Activated naive CD8-positive, alpha-beta T cell treated with anti-CD3 and anti-CD28 coated beads for 36 hours (primary cell): Measurements from ENCODE around the gene LRRC47. TPM values are rescaled to one million over a fixed set of nuclear protein-coding genes. Genes with fewer than 3 reads are reported as not detected.
A peak's percentile ranks its signal among the peaks of the same experiment; 100 is the strongest.
"Not testable (repeated sequence)": the region's sequence is repeated elsewhere in the genome, so short reads cannot be mapped to it uniquely, and the experiment has no call there.

Experiments
- DNase-seq: peaks from one replicate; pipeline ENCODE4 v3.0.0; 2021
- H3K27ac Mint-ChIP-seq: one replicate; pipeline ENCODE4 v1.8.0; 2022; ENCODE audit warnings: mild to moderate bottlenecking, moderate library complexity, mixed read lengths
- H3K27me3 Mint-ChIP-seq: one replicate; pipeline ENCODE4 v1.8.0; 2022; ENCODE audit warnings: mild to moderate bottlenecking, mixed read lengths
- H3K36me3 Mint-ChIP-seq: one replicate; pipeline ENCODE4 v1.8.0; 2021; ENCODE audit warnings: mild to moderate bottlenecking, mixed read lengths
- H3K4me1 Mint-ChIP-seq: one replicate; pipeline ENCODE4 v1.8.0; 2021; ENCODE audit warnings: mixed read lengths
- H3K4me3 Mint-ChIP-seq: one replicate; pipeline ENCODE4 v1.8.0; 2022; ENCODE audit warnings: mild to moderate bottlenecking, moderate library complexity, mixed read lengths
- H3K9me3 Mint-ChIP-seq: one replicate; pipeline ENCODE4 v1.8.0; 2022; ENCODE audit warnings: mixed read lengths
- total RNA-seq, 2 experiments: library from RNA; stranded (reverse); gene quantifications; one replicate each; pipeline ENCODE4 v1.2.3, GENCODE V29; 2021

LRRC47 gene
- total RNA-seq, 2 experiments from 2014 or later, result 47.5 to 57.5 TPM

- Mint-ChIP-seq H3K36me3 (no peaks in the 10 kb centered on the region), H3K4me3 (no peak overlapping the region), H3K27ac (no peak overlapping the region), H3K27me3 (peaks cover 41% of the 10 kb centered on the region), H3K4me1 (peaks cover 5% of the 10 kb centered on the region), H3K9me3 (no peaks in the 10 kb centered on the region)
- DNase-seq, result no peak
Measured at GRCh38 chr1:3803905-3804626, 7.8 kb upstream of the LRRC47 start.

GRCh38 chr1:3800795-3801194 is 4.5 kb upstream of the LRRC47 start:
- H3K27ac Mint-ChIP-seq, H3K9me3 Mint-ChIP-seq, DNase-seq, H3K4me3 Mint-ChIP-seq, H3K36me3 Mint-ChIP-seq: not testable (repeated sequence)
- H3K4me1 Mint-ChIP-seq, result peaks cover 10% of the 10 kb centered on the region
- H3K27me3 Mint-ChIP-seq, result peaks cover 41% of the 10 kb centered on the region

GRCh38 chr1:3799976-3800685 is 3.8 kb upstream of the LRRC47 start:
- Mint-ChIP-seq H3K27ac (no peak overlapping the region), H3K4me1 (peaks cover 14% of the 10 kb centered on the region), H3K9me3 (no peaks in the 10 kb centered on the region), H3K36me3 (peaks cover 4% of the 10 kb centered on the region), H3K27me3 (peaks cover 39% of the 10 kb centered on the region), H3K4me3 (no peak overlapping the region)
- no peak for DNase-seq

- Mint-ChIP-seq H3K4me1 (peaks cover 32% of the 10 kb centered on the region), H3K36me3 (peaks cover 13% of the 10 kb centered on the region), H3K27ac (peak overlapping the region; percentile 74), H3K9me3 (no peaks in the 10 kb centered on the region), H3K27me3 (peaks cover 4% of the 10 kb centered on the region), H3K4me3 (peak overlapping the region; percentile 95)
- peak; percentile 26 for DNase-seq
Measured at GRCh38 chr1:3795453-3796214, 664 bp downstream of the LRRC47 start.

GRCh38 chr1:3790952-3791351 is 5.3 kb downstream of the LRRC47 start:
- no peak for DNase-seq
- H3K4me3 Mint-ChIP-seq, result no peak overlapping the region
- peaks cover 31% of the 10 kb centered on the region for H3K4me1 Mint-ChIP-seq
- H3K9me3 Mint-ChIP-seq, result no peaks in the 10 kb centered on the region
- H3K27me3 Mint-ChIP-seq, result no peaks in the 10 kb centered on the region
- no peak overlapping the region for H3K27ac Mint-ChIP-seq
- peaks cover 19% of the 10 kb centered on the region for H3K36me3 Mint-ChIP-seq

GRCh38 chr1:3790500-3790923 is 5.8 kb downstream of the LRRC47 start:
- Mint-ChIP-seq H3K9me3 (no peaks in the 10 kb centered on the region), H3K27me3 (no peaks in the 10 kb centered on the region), H3K36me3 (peaks cover 21% of the 10 kb centered on the region), H3K4me3 (no peak overlapping the region), H3K27ac (no peak overlapping the region), H3K4me1 (peaks cover 31% of the 10 kb centered on the region)
- no peak for DNase-seq

- no peak overlapping the region for H3K4me3 Mint-ChIP-seq
- DNase-seq, result no peak
- no peaks in the 10 kb centered on the region for H3K27me3 Mint-ChIP-seq
- peaks cover 20% of the 10 kb centered on the region for H3K36me3 Mint-ChIP-seq
- H3K4me1 Mint-ChIP-seq, result peaks cover 23% of the 10 kb centered on the region
- no peak overlapping the region for H3K27ac Mint-ChIP-seq
- H3K9me3 Mint-ChIP-seq, result no peaks in the 10 kb centered on the region
Measured at GRCh38 chr1:3789421-3790300, 6.6 kb downstream of the LRRC47 start.

- H3K4me1 Mint-ChIP-seq, result peaks cover 19% of the 10 kb centered on the region
- DNase-seq, result no peak
- no peaks in the 10 kb centered on the region for H3K9me3 Mint-ChIP-seq
- H3K4me3 Mint-ChIP-seq, result no peak overlapping the region
- H3K36me3 Mint-ChIP-seq, result peaks cover 27% of the 10 kb centered on the region
- H3K27ac Mint-ChIP-seq, result no peak overlapping the region
- H3K27me3 Mint-ChIP-seq, result no peaks in the 10 kb centered on the region
Measured at GRCh38 chr1:3788756-3789420, 7.4 kb downstream of the LRRC47 start.

- no peak overlapping the region for H3K27ac Mint-ChIP-seq
- DNase-seq, result no peak
- no peak overlapping the region for H3K4me3 Mint-ChIP-seq
- H3K27me3 Mint-ChIP-seq, result no peaks in the 10 kb centered on the region
- H3K9me3 Mint-ChIP-seq, result no peaks in the 10 kb centered on the region
- peaks cover 21% of the 10 kb centered on the region for H3K36me3 Mint-ChIP-seq
- peaks cover 13% of the 10 kb centered on the region for H3K4me1 Mint-ChIP-seq
Measured at GRCh38 chr1:3787745-3788605, 8.3 kb downstream of the LRRC47 start.

GRCh38 chr1:3787349-3787715 is 9.0 kb downstream of the LRRC47 start:
- H3K4me3 Mint-ChIP-seq, result no peak overlapping the region
- DNase-seq, result peak; percentile 26
- H3K4me1 Mint-ChIP-seq, result peaks cover 9% of the 10 kb centered on the region
- peaks cover 20% of the 10 kb centered on the region for H3K36me3 Mint-ChIP-seq
- no peaks in the 10 kb centered on the region for H3K9me3 Mint-ChIP-seq
- no peak overlapping the region for H3K27ac Mint-ChIP-seq
- H3K27me3 Mint-ChIP-seq, result no peaks in the 10 kb centered on the region

- H3K9me3 Mint-ChIP-seq, result no peaks in the 10 kb centered on the region
- H3K4me1 Mint-ChIP-seq, result peaks cover 6% of the 10 kb centered on the region
- DNase-seq, result no peak
- H3K27me3 Mint-ChIP-seq, result no peaks in the 10 kb centered on the region
- peaks cover 20% of the 10 kb centered on the region for H3K36me3 Mint-ChIP-seq
- no peak overlapping the region for H3K27ac Mint-ChIP-seq
- H3K4me3 Mint-ChIP-seq, result no peak overlapping the region
Measured at GRCh38 chr1:3786468-3787348, 9.6 kb downstream of the LRRC47 start.

- Mint-ChIP-seq H3K27ac (no peak overlapping the region), H3K27me3 (no peaks in the 10 kb centered on the region), H3K4me1 (peaks cover 5% of the 10 kb centered on the region), H3K4me3 (no peak overlapping the region), H3K9me3 (no peaks in the 10 kb centered on the region), H3K36me3 (peaks cover 20% of the 10 kb centered on the region)
- DNase-seq, result no peak
Measured at GRCh38 chr1:3785456-3786157, 10.7 kb downstream of the LRRC47 start.
